GM18508 (cell line): ENCODE measurements around the gene IDH1.
"Not testable (repeated sequence)": the region's sequence is repeated elsewhere in the genome, so short reads cannot be mapped to it uniquely, and the experiment has no call there.

Source experiments
- ATAC-seq: cut with Tn5 transposase; IDR thresholded peaks from one replicate; pipeline ENCODE4 v1.9.1; 2021; ENCODE audit warnings: moderate number of reproducible peaks; ENCODE audit not compliant: insufficient read depth, unreplicated experiment

Gene IDH1

DNA sequence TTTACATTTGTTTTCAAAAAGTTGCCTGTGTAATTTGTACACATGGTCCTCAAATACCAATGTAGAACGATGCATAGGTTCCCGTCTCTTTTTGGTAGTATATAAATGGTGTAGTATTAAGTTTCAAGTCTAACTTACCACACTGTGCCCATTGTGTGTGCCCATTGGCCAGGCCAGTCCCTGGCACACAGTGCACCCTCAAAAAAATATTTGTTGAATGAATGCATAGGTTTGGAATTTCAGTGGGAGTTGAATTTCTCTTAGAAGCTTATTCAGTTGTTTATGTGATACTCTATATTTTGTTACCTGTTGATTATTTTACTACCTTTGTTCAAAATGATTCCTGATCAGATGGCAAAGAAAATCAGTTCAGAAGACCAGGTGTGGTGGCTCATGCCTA is 30.1 kb downstream of the IDH1 start:
- ATAC-seq: no peak

DNA sequence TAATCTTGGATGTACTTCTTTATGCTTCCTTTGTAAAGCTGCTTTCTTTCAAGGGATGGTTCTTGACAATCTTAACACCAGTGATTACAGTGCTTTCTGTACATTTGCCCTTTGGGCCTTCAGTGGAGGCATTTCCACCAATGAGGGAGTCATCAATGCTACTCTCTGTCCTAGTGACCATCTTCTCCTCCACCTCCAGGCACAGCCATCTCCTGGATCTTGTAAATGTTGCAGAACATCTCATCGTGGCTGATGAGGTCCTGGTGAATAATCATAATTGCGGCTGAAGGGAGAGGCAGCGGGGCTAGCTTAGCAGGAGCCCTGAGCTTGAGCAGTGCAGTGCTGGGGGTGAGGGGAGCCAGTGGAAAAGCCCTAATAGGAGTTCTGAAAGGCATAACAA is 32.5 kb downstream of the IDH1 start:
- ATAC-seq: no peak

DNA sequence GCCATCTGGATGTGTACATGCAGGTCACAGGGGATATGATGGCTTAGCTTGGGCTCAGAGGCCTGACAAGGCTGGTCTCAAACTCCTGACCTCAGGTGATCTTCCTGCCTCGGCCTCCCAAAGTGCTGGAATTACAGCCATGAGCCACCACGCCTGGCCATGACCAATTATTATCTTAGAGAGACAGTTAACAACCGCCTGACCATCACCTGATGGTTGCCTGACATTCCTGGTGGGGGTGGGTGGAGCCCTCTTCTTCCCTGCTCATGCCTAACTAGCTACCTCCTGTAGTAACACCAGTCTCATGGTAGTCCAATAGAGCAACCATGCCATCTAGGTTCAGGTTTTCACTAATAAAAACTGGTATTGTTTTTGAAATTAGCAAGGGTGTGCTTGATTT is 33.0 kb downstream of the IDH1 start:
- not testable (repeated sequence) for ATAC-seq

DNA sequence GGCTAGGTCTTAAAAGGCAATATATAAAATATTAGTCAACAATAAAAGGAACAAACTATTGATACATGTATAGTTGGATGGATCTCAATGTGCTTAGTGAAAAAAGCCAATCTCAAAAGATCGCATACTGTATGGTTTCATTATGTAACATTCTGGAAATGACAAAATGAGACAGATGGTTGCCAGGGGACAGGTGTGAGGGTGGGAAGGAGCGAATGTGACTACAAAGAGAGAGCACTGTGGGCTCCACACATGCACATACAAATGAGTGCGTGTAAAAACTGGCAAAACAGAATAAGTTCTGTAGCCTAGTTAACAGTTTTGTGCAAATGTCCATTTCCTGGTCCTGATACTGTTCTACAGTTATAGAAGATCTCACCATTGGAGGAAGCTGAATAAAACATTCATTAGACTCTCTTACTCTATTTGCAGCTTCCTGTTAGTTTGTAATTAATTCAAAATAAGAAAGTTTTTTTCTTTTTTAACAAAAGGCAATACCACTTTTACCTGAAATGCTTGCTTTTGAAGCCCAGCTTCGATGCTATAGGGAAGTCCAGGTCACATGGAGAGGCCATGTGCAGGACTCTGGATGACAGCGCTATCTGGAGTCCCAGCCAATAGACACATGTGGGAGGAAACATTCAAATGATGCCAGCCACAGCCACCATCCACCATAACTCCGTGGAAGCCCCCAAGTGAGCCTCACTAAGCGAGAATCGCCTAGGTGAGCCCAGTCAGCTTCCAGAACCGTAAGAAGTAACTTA is 44.0 kb downstream of the IDH1 start:
- ATAC-seq: no peak

DNA sequence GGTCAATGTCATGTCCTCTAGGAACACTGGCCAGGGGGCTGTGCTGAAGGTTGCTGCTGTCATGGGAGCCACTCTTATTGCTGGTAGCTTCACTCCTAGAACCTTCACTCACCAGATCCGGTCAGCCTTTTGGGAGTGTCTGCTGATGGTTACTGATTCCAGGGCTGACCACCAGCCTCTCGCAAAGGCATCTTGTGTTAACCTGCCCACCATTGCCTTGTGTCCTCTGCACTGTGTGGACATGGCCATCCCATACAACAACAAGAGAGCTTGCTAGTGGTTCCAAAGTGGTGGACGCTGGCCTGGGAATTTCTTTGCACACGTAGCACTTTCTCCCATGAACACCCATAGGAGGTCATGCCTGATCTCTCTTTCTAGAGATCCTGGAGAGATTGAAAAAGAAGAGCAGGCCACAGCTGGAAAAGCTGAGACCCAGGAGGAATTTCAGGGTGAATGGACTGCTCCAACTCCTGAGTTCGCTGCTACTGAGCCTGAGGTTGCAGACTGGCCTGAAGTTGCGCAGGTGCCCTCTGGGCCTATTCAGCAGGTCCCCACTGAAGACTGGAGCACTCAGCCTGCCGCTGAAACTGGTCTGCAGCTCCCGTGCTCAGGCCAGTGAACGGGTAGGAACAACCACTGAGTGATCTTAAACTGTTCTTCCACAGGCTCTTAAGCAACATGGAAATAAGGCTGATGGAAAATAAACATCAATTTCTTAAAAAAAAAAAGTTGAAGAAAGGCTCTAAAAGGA is 46.4 kb downstream of the IDH1 start:
- no peak for ATAC-seq

DNA sequence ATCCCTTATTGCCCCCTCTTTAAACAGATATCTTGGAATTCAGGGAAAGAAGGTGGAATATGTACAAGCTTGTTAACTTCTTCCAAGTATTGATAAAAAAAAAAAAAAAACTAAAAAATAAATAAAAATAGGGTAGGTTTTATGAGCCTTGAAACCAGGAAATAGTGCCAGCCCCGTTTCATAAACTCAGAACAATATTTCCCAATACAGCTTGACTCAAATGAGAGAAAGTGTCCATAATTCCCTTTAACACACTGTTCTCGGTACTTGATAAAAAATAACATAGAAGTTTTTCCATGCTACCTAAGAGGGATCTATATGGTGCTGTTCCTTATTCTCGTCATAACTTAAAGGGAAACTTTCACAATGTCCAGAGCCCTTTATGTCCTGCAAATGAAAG is 47.1 kb downstream of the IDH1 start:
- no peak for ATAC-seq

DNA sequence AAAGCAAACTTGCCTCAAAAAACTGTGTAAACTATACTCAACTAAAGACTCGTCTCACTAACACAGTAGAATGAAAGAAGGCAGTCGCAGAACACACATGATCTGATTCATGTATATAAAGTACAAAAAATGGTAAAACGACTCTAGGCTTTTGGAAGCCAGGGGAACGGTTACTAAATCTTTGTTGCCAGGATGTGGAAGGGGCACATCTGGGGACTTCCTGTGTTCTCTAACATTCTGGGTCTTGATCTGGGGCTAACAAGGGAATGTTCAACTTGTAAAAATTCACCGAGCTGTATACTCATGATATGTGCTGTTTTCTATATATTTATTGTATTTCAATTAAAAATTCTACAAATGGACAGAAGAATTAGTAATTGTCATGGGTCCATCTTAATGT is 50.7 kb downstream of the IDH1 start:
- no peak for ATAC-seq

DNA sequence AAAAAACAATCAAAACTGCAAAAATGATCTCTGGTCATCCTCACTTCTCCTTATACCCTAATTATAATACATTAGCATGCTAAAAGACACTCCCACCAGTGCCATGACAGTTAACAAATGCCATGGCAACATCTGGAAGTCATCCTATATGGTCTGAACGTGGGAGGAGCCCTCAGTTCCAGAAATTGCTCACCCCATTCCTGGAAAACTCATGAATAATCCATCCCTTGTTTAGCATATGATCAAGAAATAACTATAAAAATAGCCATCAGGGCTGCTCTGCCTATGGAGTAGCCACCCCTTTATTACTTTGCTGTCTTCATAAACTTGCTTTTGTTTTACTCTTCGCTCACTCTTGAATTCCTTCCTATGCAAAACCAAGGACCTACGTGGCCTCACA is 59.3 kb downstream of the IDH1 start:
- no peak for ATAC-seq

DNA sequence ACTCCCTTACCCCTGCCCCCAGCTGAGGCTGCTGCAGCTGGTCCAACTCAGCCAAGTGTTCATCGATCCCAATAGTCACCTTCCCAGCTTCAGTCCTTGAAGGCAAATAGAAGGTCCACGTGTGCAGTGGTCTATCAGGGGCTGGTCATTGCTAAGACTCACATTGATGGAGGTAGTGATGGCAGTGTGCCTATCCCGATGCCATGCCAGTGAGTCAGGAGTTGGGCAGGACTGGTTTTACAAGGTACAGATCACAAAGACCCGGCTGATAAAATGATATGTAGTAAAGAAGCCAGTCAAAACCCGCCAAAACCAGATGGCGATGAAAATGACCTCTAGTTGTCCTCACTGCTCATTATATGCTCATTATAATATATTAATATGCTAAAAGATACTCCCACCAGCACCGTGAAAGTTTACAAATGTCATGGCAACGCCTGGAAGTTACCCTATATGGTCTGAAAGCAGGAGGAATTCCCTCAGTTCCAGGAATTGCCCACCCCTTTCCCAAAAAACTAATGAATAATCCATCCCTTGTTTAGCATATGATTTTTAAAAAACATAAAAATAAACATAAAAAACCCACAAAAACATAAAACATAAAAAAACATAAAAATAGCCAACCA is 62.1 kb downstream of the IDH1 start:
- ATAC-seq: no peak

DNA sequence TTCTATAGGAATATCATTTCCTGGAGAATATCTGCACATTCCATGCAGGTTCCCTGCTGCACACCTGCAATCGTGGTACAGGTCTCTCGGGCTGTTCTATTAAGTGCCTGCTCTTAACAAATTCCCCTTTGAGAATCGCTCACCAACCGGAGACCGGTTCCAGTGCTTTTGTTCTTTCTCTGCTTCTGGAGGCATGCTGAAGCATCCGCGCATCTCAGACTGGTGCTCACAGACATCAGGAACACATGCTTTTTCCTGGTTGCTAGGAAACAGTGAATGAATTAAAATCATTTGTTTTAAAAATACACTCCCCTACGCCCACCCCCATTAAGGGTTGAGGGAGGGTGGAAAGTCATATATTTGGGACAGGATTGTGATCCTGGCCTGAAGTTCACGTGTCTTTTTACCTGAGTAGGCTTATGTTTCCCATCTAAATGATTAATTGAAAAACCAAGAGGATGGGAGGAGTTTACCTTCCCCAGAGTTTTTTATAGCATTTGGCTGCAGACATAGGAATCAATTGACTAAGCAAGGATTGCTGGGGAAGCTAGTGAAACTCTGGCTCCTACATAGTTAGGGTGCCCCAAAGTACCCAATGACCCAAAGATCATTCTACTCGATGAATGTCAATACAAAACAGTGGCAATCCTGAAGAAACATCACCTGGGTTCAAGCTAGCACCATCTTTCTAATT is 64.9 kb downstream of the IDH1 start, which contains the start of gene C2orf80:
TSS of gene C2orf80 (minus strand) at position 221 of the 694 bp plus-strand sequence. CDS start 3,044 bp downstream, outside the sequence.
- no peak for ATAC-seq

DNA sequence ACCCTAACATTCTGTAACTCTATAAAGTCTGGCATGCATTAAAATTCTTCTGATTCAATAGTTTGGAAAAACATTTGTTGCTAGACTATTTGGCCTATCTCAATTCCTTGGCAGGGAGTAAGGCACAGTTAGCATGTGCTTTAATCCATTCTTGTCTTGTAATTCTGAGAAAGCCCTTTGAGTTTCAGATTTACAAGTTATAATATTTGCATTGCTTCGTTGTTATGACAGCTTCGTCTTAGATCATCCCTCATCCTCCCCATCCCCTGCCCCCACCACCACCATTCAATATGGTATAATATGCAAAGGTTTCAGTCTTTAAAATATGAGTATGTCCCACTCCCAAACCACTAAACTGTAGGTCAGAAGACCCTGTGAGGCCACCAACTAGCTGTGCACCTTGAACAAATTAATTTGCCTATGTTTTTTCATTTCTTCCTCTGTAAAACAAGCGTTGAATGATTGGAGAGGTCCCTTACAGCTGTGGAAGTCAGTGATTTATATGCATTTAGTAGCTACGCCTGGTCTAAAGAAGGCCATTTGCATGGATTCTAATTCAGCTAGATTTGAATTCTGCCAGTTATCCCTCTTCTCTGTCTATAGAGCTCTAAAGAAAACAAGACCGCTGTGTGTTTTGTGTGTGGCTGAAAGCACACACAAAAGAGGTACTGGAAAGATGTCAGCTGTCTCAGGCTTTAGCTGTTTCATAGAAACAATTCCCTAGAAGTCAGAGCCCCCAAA is 65.6 kb downstream of the IDH1 start:
- ATAC-seq: no peak

DNA sequence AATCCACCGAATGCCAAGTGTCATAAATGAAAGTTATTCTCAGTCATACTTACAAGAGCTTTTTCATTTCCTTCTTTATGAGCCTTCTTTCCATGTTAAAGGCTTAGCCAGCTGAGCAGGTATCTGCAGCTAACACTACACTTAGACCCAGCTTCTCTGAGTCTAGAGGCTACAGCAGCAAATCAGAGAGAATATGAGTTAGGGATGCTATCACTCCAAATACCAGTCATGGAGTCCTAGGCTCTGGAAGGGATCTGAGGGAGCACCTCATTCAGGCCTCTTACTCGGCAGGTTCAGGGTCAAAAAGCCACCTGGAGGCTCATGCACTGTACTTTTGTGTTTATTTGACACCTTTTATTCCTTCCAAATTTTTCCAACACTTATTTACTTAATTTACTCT is 68.0 kb downstream of the IDH1 start:
- ATAC-seq: no peak

DNA sequence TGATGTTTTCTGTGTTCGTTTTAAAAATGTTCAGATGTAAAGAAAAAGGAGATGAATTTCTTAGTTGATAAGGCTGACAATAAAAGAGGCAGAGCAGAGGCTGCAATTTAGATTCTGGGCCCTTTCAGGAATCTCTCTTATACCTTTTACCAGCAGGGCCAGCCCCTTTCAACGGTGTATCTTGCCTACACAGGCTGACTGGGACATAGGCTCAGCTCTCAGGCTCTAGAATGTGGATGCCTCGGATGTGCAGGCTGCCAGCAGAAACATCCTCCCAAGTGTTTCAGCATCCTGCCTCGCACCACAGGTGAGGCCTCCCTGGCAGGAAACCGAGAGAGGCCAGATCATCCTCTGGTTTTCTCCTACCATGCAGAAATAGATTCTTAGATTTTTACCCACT is 68.4 kb downstream of the IDH1 start:
- ATAC-seq: no peak
